ENCODE results near the gene ICAM3.

ICAM3 gene

GRCh38 chr19:10290876-10291553 lies 48.4 kb downstream of the ICAM3 start:
- peak in 3 of 5 donors; percentile 32 to 57 (median 35) for DNase-seq

GRCh38 chr19:10290357-10290875 lies 49.0 kb downstream of the ICAM3 start:
- no peak for DNase-seq

- DNase-seq = peak in 1 of 5 donors; percentile 19
Measured at GRCh38 chr19:10289836-10290356, 49.5 kb downstream of the ICAM3 start, which contains the start of gene ICAM5. ICAM5 (plus strand) TSS chr19:10289952; CDS start chr19:10290044, 92 bp downstream.

GRCh38 chr19:10289167-10289835 lies 50.1 kb downstream of the ICAM3 start:
- peak in 4 of 5 donors; percentile 47 to 77 (median 51) for DNase-seq

GRCh38 chr19:10288662-10289166 lies 50.7 kb downstream of the ICAM3 start:
- DNase-seq = peak in 1 of 5 donors; percentile 60

GRCh38 chr19:10286803-10287737 lies 52.4 kb downstream of the ICAM3 start, which contains the start of gene ICAM4:
ICAM4 (plus strand) TSS chr19:10286955; CDS start chr19:10287013, 58 bp downstream.
- peak in 1 of 5 donors; percentile 44 for DNase-seq

GRCh38 chr19:10285393-10285792 lies 54.0 kb downstream of the ICAM3 start:
- DNase-seq = no peak

GRCh38 chr19:10284960-10285278 lies 54.5 kb downstream of the ICAM3 start:
- no peak for DNase-seq

- no peak for DNase-seq
Measured at GRCh38 chr19:10284065-10284959, 55.1 kb downstream of the ICAM3 start.

All from T-helper 1 cell (primary cell).